CD14-positive monocyte (primary cell): Measurements from ENCODE around the gene MEIS2. TPM values are rescaled to one million over a fixed set of nuclear protein-coding genes. Genes with fewer than 3 reads are reported as not detected.

ENCODE experiments used
- DNase-seq, 3 donors: peaks; one replicate each; pipeline ENCODE4 v3.0.0-alpha.2; 2011 to 2022
- H2AFZ ChIP-seq: 2 replicates; pipeline ENCODE4 v1.6.0; 2012; ENCODE audit warnings: mild to moderate bottlenecking, low read depth, low read length, inconsistent platforms; ENCODE audit not compliant: insufficient read depth, poor library complexity, severe bottlenecking
- H3K27ac ChIP-seq, 2 donors: 1 replicate in 1 of 2; 2 replicates in 1 of 2; pipeline ENCODE4 v1.5.1; 2012 to 2013; ENCODE audit warnings: low read length in 2 of 2, control low read depth in 1 of 2, inconsistent platforms in 1 of 2, low read depth in 1 of 2, mild to moderate bottlenecking in 1 of 2
- H3K27me3 ChIP-seq, 2 donors: one replicate each; pipeline versions ENCODE4 v1.6.0 to v1.6.1; 2011 to 2013; ENCODE audit warnings: low read length in 2 of 2; ENCODE audit not compliant: control insufficient read depth in 2 of 2, insufficient read depth in 2 of 2
- H3K36me3 ChIP-seq, 2 donors: replicated peaks in 1 of 2; 1 replicate in 1 of 2; 2 replicates in 1 of 2; pipeline versions ENCODE4 v1.5.1 to v1.6.1; 2012 to 2013; ENCODE audit warnings: low read length in 2 of 2, control low read depth in 1 of 2, inconsistent platforms in 1 of 2, mild to moderate bottlenecking in 1 of 2; ENCODE audit not compliant: insufficient read depth in 2 of 2, control insufficient read depth in 1 of 2
- H3K4me1 ChIP-seq, 2 donors: 1 replicate in 1 of 2; 2 replicates in 1 of 2; pipeline versions ENCODE4 v1.5.1 to v1.6.1; 2012 to 2013; ENCODE audit warnings: low read length in 2 of 2, control low read depth in 1 of 2, inconsistent platforms in 1 of 2, mild to moderate bottlenecking in 1 of 2, moderate library complexity in 1 of 2; ENCODE audit not compliant: insufficient read depth in 2 of 2, control insufficient read depth in 1 of 2
- H3K4me2 ChIP-seq: replicated peaks from 2 replicates; pipeline ENCODE3; 2012; ENCODE audit warnings: low read length, moderate library complexity, mild to moderate bottlenecking; ENCODE audit not compliant: poor library complexity, severe bottlenecking; ENCODE audit errors: extremely low read depth
- H3K4me3 ChIP-seq, 3 experiments: fragments of 200-600 bp in 1 of 3; sonication (generic) in 1 of 3; replicated peaks in 1 of 3; 1 replicate in 2 of 3; 2 replicates in 1 of 3; pipeline ENCODE4 v1.5.1; 2011 to 2013; ENCODE audit warnings: low read length in 3 of 3, mild to moderate bottlenecking in 3 of 3, control low read depth in 2 of 3, low read depth in 2 of 3, inconsistent platforms in 1 of 3, moderate library complexity in 1 of 3
- H3K79me2 ChIP-seq: 2 replicates; pipeline ENCODE4 v1.6.0; 2012; ENCODE audit warnings: mild to moderate bottlenecking, control low read depth, inconsistent platforms, low read length, moderate library complexity; ENCODE audit not compliant: insufficient read depth
- H3K9ac ChIP-seq: 2 replicates; pipeline ENCODE4 v1.6.0; 2017; ENCODE audit warnings: low read length, mild to moderate bottlenecking; ENCODE audit not compliant: insufficient read depth, poor library complexity, severe bottlenecking
- H3K9me3 ChIP-seq, 2 donors: replicated peaks in 1 of 2; 1 replicate in 1 of 2; 2 replicates in 1 of 2; pipeline versions ENCODE4 v1.5.1 to v1.6.1; 2012 to 2013; ENCODE audit warnings: low read length in 2 of 2, control low read depth in 1 of 2; ENCODE audit not compliant: control insufficient read depth in 1 of 2, insufficient read depth in 1 of 2
- H4K20me1 ChIP-seq: 2 replicates; pipeline ENCODE4 v1.6.0; 2012; ENCODE audit warnings: mild to moderate bottlenecking, low read length, control low read depth, moderate library complexity; ENCODE audit not compliant: insufficient read depth
- H3K27ac Mint-ChIP-seq, 7 donors: one replicate each; pipeline ENCODE4 v1.8.0; 2020; ENCODE audit warnings: mild to moderate bottlenecking in 7 of 7, mixed read lengths in 7 of 7, moderate library complexity in 6 of 7, inconsistent platforms in 2 of 7
- H3K27me3 Mint-ChIP-seq, 3 donors: one replicate each; pipeline ENCODE4 v1.8.0; 2021 to 2022; ENCODE audit warnings: low read depth in 3 of 3, mild to moderate bottlenecking in 3 of 3, mixed read lengths in 3 of 3, moderate library complexity in 3 of 3, inconsistent platforms in 1 of 3
- H3K36me3 Mint-ChIP-seq, 2 donors: one replicate each; pipeline ENCODE4 v1.8.0; 2020; ENCODE audit warnings: mixed read lengths in 2 of 2, inconsistent platforms in 1 of 2, mild to moderate bottlenecking in 1 of 2
- H3K4me1 Mint-ChIP-seq: one replicate; pipeline ENCODE4 v1.8.0; 2020; ENCODE audit warnings: mild to moderate bottlenecking, mixed read lengths
- H3K4me3 Mint-ChIP-seq, 2 donors: one replicate each; pipeline ENCODE4 v1.8.0; 2020; ENCODE audit warnings: mild to moderate bottlenecking in 2 of 2, mixed read lengths in 2 of 2, moderate library complexity in 1 of 2
- H3K9me3 Mint-ChIP-seq, 7 donors: one replicate each; pipeline ENCODE4 v1.8.0; 2020 to 2022; ENCODE audit warnings: mixed read lengths in 7 of 7, mild to moderate bottlenecking in 6 of 7, moderate library complexity in 6 of 7, inconsistent platforms in 2 of 7
- WGBS: methylation state at CpG from one replicate; pipeline ENCODE4 v1.1.5; 2013; ENCODE audit warnings: missing lambda C conversion rate; ENCODE audit not compliant: insufficient coverage; 5-methylcytosine and 5-hydroxymethylcytosine counted together
- intact Hi-C, 2 donors: fragments of 100-400 bp; cut with micrococcal nuclease; formaldehyde crosslinking; loops; one replicate each; pipeline versions ENCODE4 v1.15.0 to v1.15.1; 2023
- polyA plus RNA-seq, 3 donors: library from polyadenylated mRNA; depleted of rRNA in 1 of 3; unstranded in 2 of 3; stranded (reverse) in 1 of 3; fragments of 300-500 nt in 2 of 3; fragments of >200 nt in 1 of 3; fragmentation: Illumina TruSeq in 2 of 3; gene quantifications; 1 replicate in 2 of 3; 2 replicates in 1 of 3; pipeline ENCODE4 v1.2.3, GENCODE V29; 2012 to 2021
- TF ChIP-seq, protein P1 (sequence below): fragments of 200-600 bp; IDR thresholded peaks from one replicate; pipeline ENCODE4 v1.8.0; 2022; ENCODE audit warnings: antibody characterized with exemption, mild to moderate bottlenecking

The MEIS2 gene
- polyA plus RNA-seq, 3 donors, result not detected

DNA sequence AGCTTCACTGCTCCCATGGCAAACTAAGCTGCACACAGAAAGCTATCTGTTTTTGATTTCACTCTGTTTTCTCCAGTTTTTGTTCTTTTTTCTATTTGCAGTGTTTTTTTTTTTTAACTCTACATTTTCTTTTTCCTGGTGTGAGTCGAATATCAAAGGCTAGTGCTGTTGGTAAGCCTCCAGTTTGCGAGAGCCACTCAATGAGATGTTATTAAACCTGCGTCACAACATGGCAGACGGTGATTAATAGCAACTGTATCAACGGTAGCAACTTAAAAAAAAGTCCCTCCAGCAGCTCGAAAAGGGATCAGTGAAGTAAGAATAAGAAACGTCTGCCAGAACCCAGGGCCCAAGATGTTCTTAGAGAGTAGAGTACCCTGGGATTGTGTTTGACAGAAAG, 84.1 kb downstream of the MEIS2 start:
- Histone ChIP-seq H3K27me3 (no peaks in the 10 kb centered on the region), H3K4me2 (no peak overlapping the region), H3K4me1 (no peaks in the 10 kb centered on the region), H3K36me3 (no peaks in the 10 kb centered on the region), H3K79me2 (no peaks in the 10 kb centered on the region), H3K9me3 (peaks cover 0 to 5% of the 10 kb centered on the region in 2 donors), H4K20me1 (no peaks in the 10 kb centered on the region), H3K4me3 (no peak overlapping the region), H3K9ac (no peak overlapping the region), H3K27ac (no peak overlapping the region), H2AFZ (no peak overlapping the region)
- H3K27ac Mint-ChIP-seq, result no peak overlapping the region
- no peaks in the 10 kb centered on the region for H3K27me3 Mint-ChIP-seq
- TF ChIP-seq, protein P1, sequence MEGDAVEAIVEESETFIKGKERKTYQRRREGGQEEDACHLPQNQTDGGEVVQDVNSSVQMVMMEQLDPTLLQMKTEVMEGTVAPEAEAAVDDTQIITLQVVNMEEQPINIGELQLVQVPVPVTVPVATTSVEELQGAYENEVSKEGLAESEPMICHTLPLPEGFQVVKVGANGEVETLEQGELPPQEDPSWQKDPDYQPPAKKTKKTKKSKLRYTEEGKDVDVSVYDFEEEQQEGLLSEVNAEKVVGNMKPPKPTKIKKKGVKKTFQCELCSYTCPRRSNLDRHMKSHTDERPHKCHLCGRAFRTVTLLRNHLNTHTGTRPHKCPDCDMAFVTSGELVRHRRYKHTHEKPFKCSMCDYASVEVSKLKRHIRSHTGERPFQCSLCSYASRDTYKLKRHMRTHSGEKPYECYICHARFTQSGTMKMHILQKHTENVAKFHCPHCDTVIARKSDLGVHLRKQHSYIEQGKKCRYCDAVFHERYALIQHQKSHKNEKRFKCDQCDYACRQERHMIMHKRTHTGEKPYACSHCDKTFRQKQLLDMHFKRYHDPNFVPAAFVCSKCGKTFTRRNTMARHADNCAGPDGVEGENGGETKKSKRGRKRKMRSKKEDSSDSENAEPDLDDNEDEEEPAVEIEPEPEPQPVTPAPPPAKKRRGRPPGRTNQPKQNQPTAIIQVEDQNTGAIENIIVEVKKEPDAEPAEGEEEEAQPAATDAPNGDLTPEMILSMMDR, result no peak
- no peak for DNase-seq
- H3K9me3 Mint-ChIP-seq, result peaks cover 0 to 7% (median 2%) of the 10 kb centered on the region in 7 donors
- no peaks in the 10 kb centered on the region for H3K4me1 Mint-ChIP-seq
- H3K36me3 Mint-ChIP-seq, result no peaks in the 10 kb centered on the region
- intact Hi-C loops, result no loop called here
- 80% methylated on average over 1 of the region's 7 CpGs for WGBS
- H3K4me3 Mint-ChIP-seq, result no peak overlapping the region

DNA sequence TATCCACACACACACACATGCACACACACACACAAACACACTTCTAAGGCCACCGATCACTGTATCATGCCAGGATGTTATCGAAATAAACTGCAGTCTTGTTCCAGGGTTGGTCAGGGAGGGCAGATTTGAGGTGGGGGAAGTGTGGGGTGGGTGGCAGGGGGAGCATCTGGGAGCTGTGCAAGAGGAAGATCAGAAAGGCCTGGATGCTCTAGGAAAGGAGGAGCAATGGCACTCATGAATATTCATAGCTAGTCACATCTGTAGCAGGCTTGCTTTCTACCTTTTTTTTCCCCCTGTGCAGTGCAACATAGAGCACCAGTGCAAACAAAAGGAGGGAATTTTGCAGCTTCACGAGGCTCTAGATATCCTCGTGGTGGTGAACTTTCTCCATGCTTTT, 84.9 kb downstream of the MEIS2 start:
- Mint-ChIP-seq H3K36me3 (no peaks in the 10 kb centered on the region), H3K4me1 (no peaks in the 10 kb centered on the region), H3K9me3 (peaks cover 0 to 7% (median 2%) of the 10 kb centered on the region in 7 donors), H3K4me3 (no peak overlapping the region), H3K27me3 (no peaks in the 10 kb centered on the region), H3K27ac (no peak overlapping the region)
- no peak overlapping the region for H3K27ac ChIP-seq
- no peaks in the 10 kb centered on the region for H3K4me1 ChIP-seq
- no peak overlapping the region for H3K4me3 ChIP-seq
- WGBS, result no CpG with 5 or more reads among the region's 4 CpGs
- no peaks in the 10 kb centered on the region for H3K36me3 ChIP-seq
- DNase-seq, result no peak
- peaks cover 0 to 5% of the 10 kb centered on the region in 2 donors for H3K9me3 ChIP-seq
- TF ChIP-seq, protein P1, result no peak
- no peaks in the 10 kb centered on the region for H3K79me2 ChIP-seq
- H3K27me3 ChIP-seq, result no peaks in the 10 kb centered on the region
- H3K9ac ChIP-seq, result no peak overlapping the region
- no peak overlapping the region for H3K4me2 ChIP-seq
- H4K20me1 ChIP-seq, result no peaks in the 10 kb centered on the region
- no peak overlapping the region for H2AFZ ChIP-seq
- intact Hi-C loops, result no loop called here
